HG03139 (cell line): ENCODE results near the gene PITPNB.

Experiments
- ATAC-seq: cut with Tn5 transposase; IDR thresholded peaks from one replicate; pipeline ENCODE4 v1.9.1; 2021; ENCODE audit not compliant: unreplicated experiment

PITPNB gene

DNA sequence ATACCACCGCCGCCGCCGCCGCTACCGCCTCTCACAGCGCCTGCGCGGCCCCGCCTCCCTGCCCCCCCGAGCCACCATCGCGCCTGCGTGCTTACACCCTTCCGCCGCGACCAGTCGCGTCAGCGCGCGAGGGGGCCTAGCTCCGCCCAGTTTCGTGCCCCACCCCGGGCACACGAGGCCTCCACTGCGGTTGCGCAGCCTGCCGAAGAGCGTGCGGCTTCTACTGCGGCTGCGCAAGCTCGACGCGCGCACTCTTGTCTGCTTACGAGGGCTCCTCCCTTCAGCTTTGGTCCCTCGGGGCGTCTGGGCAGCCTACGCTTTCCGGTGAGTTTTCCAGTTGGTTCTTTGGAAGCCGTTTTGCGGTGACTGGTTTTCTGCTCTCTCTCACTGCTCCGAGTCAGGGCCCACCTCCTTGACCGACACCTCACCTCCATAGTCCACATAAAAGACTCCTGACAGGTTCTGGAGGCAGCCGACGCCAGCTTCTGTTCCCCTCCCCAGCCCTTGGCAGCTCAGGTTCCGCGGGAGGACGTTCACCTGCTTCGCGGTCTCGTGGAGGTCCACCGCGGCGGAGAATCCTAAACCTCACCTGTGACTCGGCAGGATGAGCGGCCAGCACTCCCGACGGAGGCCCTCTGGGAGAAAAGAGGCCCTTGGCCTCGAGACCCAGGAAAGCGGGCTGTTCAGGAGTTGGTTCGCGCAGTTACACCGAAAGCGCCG lies at the start of gene PITPNB:
TSS of gene PITPNB (minus strand) at position 35 of the 720 bp plus-strand sequence. CDS start 65 bp downstream, outside the sequence.
- peak; percentile 74 for ATAC-seq

DNA sequence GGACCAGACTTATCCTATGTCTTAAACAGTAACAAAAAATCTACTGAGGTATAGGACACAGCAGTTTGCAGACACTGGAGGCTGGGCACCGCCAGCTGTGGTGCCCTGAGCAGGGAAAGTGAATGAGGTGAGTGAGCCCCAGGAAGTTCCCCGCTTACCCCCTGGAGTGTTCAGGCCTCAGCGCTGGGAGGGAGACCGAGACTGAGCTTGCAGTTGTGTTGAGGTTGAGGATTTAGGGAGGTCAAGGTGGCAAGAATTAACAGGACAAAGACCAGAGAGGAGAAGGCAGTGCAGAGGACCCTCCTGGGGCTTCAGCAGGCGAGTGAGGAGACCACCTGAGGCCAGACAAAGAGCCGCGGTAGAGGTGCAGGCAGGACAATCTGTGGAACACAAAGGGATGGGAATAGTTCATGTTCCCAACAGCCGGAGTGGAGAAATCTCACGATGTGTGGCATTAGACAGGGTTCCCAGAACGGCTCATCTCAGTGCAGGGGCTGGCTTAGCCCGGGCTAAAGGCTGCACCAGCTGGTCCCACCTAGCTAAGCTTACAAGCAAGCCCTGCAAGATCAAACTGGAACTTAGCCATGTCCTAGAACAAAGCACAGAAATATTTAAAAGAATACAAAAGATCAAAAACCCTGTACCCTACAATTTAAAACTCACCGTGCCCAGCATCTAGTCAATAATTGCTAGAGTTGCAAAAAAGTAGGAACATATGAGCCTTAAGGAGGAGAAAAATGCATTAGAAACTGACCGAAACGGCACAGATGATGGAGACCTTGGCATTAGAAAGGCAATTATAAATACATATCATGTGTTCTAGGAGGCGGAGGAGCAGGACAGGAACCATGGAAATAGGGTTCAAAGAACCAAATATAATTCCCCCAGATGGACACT lies 47.4 kb upstream of the PITPNB start:
- no peak for ATAC-seq

DNA sequence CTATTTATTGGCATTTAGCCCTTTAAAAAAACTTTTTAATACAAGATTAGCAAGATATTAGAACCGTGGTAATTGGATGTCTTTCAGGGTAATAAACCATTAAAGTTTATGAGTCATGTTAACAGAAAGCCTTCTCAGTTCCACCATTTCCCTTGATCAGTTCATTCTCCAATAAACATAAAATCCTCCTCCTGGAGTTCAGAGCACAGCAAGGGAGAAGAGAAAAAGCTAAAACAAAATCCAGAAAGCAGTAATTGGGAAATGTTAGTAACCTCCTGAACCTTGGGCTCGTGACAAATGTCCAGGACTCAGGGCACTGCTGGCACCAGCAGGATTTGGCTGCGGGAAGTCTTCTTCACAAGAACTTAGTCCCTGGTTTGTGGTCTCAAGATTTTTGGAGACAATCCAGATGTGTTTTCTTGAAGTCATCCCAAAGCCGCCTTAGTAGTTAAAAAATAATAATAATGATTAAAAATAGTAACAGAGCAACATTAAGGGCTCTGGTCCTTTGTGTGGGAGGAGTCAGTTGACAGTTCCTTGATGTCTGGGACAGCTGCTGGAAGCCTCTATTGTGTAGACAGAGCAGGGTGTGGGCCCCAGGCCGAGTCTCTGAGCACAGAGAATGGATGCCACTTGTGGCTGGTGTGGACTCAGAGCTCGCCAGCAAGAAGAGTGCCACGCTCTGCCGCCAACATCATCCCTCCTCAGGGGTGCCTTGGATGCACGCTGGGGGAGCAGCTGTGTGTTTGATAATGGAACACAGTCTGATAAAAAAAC lies 43.4 kb upstream of the PITPNB start:
- no peak for ATAC-seq

DNA sequence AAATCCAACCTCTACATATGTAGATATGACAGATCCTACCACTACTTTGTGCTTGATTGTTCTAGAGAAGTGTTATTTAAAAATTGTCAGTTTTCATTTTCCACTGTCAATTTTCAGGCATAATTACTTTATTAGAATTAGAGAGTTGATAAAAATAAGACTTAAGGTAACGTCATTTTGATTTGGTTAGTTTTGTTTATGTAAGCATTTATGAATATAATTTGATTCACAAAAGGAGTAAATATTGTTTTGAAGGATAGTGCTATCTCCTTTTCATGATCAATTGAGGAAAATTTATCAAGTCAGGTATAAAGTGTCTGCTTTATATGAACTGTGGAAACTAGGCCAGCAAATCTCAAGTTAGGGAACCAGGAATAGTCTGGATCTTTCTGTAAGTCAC lies 42.6 kb upstream of the PITPNB start:
- no peak for ATAC-seq

DNA sequence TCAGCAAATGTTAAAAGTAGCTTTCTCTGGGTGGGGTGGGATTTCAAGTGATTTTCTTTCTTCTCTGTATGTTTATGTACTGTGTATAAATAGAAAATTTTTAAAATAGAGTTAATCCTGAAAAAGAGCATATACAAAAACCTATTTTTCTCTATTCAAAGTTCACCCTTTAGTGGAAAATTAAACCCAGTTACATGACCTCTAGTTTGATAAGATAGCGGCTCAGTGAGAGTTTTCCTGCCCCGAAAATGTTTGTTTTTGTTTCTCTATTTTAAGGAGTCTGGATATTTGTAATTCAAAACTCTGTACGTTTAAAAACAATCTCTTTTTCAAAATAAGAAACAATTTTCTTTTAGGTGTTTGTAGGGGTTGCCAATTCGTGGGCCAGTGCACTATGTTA lies 42.1 kb upstream of the PITPNB start:
- ATAC-seq, result no peak

DNA sequence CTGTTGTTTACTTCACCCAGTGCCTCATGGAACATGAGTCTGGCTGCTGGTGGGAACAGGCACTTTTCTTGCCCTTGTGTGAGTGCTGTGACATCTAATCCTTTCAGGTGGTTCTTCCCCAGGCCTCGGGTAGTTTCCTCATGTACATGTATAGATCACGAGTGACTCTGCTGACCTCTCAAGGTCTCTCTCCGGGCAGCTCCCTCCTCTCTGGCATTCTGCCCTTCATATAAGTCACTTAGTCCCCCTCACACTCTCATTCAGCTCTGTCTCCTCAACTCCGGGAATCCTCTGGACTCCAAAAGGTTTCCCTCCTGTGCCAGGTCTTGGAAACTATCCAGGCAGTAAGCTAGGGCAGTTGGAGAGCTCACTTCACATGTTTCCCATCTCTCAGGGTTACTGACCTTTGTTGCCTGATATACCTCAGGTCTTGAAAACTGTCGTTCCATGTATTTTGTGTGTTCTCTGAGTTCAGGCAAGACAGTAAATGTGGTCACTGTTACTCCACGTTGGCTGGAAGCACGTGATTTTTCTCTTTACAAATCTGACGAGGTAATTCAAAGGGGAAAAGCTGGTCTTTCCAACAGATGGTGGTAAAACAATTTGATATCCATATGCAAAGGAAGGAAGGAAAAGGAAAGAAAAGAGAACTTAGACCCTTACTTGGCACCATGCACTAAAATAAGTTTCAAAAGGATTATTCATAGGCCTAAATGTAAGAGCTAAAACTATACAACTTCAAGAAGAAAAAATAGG lies 40.5 kb upstream of the PITPNB start:
- no peak for ATAC-seq

DNA sequence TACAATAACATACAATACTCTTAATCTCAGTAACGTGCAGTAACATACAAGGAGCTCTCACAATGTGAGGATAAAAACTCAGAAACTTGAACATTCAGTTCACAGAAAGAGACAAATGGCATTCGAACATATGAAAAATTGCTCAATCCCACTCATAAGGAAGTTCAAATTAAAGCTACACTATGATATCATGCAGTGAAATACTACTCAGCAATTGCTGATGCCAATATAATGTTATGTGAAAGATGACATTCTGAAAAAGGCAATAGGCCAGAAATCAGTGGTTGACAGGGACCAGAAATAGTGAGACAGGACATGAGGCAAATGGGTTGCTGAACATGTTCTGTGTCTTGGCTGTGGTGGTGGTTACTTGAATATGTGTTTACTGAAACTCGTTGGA lies 33.7 kb upstream of the PITPNB start:
- no peak for ATAC-seq

DNA sequence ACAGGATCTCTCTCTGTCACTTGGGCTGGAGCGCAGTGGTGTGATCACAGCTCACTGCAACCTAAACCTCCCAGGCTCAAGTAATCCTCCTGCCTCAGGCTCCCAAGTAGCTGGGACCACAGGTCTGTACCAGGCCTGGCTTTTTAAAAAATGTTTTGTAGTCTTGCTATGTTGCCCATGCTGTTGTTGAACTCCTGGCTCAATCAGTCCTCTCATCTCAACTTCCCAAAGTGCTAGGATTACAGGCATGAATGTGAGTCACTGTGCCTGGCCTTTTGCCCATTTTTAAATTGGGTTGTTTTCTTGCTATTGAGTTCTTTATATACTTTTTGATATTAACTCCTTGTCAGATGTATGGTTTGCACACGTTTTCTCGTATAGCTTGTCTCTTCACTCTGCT lies 33.0 kb upstream of the PITPNB start:
- no peak for ATAC-seq

DNA sequence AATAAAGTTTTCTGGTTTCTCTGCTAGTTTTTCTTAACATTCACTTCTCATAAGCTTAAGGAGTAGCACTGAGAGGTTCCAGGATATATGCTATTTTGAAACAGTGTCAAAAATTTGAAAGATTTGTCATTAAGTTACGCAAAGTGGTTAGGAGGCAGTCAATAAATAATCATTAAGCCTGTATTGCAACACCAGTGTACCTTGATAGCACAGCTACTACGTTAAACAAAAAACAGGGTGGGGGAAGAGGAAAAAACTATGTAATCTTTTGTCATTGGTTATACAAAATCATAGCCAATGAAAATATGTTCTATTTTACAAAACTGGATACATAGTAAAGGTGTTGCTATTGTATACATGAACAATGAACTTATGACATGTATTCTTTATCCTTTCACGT lies 30.4 kb upstream of the PITPNB start:
- no peak for ATAC-seq

DNA sequence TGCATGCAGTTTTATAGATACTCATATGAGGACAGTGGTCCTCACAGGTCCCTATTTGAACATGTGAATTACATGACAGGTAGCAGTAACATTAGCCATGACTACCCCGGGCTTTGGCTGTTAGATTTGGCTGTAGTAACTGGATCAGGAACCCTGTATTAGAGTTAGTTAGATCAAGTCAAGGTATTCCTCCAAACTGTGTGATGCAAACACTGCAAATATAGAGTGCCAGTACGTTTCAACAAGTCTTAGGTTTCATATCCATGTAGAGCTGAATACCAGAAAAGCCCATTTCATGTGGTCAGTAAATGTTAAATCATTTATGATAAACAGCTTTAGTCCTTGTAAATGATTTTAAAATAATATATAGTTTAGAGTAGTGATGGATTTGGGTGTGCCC lies 29.5 kb upstream of the PITPNB start:
- ATAC-seq, result no peak

DNA sequence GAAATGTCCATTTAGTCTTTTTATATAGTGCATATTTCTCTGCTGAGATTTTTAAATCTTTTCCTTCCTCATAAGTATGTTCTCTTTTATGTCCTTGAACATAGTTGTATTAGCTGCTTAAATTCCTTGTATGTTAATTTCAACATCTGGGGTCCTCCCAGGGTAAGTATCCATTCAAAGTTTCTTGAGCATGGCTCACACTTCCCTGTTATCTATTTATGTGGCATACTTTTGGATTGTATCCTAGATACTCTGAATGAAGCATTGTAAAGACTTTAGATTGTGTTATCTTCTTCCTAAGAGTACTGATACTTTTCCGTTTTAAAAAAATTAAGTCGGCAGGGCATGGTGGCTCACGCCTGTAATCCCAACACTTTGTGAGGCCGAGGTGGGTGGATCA lies 28.4 kb upstream of the PITPNB start:
- no peak for ATAC-seq

DNA sequence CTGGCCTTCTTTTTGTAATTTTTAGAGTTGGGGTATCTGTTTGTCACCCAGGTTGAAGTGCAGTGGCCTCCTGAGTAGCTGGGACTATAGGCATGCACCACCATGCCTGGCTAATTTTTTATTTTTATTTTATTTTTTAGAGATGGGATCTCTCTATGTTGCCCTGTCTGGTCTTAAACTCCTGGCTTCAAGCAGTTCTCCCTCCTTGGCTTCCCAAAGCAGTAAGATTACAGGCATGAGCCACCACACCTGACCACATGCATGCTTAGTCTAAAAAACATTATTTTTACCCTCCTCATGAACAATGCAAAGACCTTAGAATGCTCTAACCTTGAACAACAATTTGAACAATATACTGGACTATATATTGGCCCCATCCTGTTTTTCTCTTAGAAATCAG lies 22.1 kb upstream of the PITPNB start:
- ATAC-seq, result no peak

DNA sequence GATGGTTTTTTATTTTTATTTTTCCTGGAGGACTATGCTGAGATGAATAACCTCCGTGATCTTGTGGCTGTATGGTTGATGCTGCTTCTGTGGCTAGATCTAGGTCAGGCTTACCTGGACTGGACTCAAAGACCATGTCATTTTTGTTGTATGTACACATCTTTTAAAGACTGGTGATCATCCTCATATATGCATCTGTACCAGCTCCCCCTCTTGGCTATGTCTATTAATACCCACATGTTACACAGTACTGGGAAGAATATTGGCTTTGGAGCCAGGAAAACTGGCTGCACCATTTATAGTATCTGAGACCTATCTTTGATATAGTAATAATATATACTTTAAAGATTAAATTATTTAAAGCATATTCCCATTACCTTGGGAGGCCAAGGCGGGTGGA lies 18.4 kb upstream of the PITPNB start:
- no peak for ATAC-seq

DNA sequence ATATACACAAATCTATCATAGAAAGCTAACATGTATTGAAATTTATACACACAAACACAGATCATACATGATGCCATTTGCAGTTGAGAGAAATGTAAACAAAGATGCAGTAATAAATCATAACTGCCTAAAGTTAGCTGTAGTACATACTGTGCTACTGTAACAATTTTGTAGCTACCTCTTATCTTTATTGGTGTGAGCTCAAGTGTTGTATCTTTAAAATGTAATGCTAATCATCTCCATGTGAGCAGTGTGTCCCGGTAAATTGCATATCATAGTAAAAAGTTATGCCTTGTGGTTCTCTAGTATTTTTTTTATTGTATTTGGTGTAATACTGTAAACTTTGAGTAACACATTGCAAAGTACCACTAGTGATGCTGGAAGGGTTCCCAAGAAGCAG lies 16.8 kb upstream of the PITPNB start:
- no peak for ATAC-seq

DNA sequence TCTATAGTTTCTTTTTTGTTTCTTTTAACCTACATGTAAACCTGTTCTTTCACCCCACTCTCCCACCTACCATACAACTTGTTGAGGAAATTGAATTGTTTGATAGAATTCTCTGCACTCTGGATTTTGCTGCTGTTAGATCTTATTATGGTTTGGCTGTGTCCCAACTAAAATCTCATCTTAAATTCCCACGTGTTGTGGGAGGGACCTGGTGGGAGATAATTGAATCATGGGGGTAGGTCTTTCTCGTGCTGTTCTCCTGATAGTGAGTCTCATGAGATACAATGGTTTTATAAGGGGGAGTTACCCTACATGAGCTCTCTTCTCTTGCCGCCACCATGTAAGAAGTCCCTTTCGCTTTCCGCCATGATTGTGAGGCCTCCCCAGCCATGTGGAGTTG lies 15.0 kb upstream of the PITPNB start:
- no peak for ATAC-seq

DNA sequence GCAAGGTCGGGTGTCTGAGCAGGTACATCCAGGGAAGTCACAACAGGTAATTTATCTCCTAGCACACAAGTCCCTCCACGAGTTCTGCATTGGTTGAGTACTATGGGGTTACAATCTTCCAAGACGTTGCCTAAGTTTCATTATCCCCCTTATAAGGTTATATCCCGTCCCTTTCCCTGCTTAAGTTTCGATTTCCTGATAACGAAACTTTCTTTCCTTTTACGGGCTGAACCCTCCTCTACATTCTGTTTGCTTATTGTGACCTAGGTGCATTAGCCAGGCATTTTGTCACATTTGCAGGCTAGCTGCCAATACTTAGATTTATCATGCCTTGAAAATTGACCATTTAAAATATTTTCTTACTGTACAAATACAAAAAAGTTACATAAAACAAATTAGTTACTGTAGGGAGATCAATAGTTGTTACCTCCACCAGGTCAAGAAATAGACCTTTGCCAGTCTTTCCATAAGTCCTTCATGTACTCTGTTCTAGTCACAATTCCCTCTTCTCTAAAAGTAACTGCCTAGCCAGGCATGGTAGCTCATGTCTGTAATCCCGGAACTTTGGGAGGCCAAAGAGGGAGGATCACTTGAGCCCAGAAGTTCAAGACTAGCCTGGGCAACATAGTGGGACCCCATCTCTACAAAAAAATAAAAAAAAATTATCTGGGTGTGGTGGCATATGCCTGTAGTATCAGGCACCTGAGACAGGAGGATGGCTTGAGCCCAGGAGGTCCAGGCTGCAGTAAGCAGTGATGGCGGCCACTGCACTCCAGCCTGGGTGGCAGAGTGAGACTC lies 14.3 kb upstream of the PITPNB start:
- ATAC-seq, result no peak

DNA sequence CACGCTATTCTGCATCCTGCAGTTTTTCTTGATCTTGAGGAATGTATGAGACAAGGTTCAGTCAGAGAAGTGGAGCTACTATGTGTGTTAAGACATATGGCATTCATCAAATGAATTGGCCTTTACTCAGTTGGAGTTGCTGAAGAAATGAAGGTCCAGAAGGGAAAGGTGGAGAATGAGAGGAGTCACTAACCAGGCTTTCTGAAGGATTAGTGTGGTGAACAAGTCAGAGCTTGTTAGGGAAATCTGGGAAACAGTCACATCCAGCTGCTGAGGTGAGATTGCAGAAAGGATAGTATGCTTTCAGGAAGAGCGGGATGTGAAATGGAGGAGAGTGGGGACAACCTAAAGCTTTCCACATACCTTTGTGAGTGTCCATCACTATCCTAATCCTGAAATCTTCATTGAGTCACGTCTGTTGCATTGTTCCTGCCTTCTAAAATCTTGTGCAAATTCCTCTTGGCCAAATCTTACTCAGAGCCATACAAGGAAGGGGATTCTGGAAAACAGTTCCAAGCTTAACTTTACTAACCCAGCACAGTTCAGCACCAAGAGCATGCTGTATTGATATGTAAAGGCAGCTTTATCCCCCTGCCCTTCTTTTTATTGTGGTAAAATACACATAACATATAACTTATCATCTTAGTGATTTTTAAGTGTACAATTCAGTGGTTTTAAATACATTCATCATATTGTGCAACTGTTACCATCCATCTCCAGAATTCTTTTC lies 11.4 kb upstream of the PITPNB start:
- no peak for ATAC-seq

DNA sequence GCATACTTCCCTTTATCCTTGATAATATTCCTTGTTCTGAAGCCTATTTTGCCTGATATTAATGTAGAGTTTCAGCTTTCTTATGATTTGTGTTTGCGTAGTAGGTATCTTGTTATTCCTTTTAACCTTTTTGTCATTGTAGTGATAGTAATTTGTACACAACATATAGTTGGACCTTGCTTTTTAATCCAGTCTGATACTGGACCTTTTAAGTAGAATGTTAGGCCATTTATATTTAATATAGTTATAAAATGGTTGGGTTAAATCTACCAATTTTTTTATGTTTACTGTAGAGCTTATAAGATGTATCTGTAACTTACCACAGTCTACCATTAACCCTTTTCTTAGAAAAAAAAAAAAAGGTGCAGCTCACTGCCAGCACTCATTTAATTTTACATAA lies 8.6 kb upstream of the PITPNB start:
- no peak for ATAC-seq

DNA sequence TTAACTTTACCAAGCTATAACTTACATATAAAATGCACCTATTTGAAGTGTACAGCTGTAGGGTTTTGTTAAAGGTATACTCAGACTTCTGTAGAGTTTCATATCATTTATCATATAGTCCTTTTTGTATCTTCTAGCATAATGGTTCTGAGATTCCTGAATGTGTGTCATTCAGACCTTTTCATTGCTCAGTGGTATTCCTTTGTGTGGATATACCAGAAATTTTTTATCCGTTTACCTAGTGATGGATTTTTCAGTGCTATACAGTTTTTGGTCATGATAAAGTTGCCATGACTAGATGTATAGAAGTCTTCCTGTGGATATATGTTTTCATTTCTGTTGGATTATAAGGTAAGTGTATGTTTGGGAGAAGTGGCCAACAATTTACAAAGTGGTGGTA lies 6.3 kb upstream of the PITPNB start:
- no peak for ATAC-seq
